HEK293 (cell line): ENCODE data around the gene CCDC51.

Experiments used
- CTCF ChIA-PET: fragments of 350-600 bp; formaldehyde crosslinking; extraction: SDS; loops from one replicate; lab custom pipeline; 2021; ENCODE audit warnings: antibody characterized with exemption; lab: Yijun Ruan, JAX
- POLR2A ChIA-PET: fragments of 300-600 bp; formaldehyde crosslinking; extraction: SDS; loops from one replicate; lab custom pipeline; 2020; ENCODE audit warnings: antibody characterized with exemption, inconsistent platforms; lab: Yijun Ruan, JAX
- H3K27ac ChIP-seq: fragments of 200-500 bp; sonication (Bioruptor generic); 2 replicates; pipeline ENCODE4 v1.5.1; 2014; ENCODE audit warnings: low read depth, low read length, control low read depth, inconsistent platforms; ENCODE audit errors: extremely low read depth
- H3K36me3 ChIP-seq, 2 experiments: fragments of 200-500 bp in 1 of 2; sonication (Bioruptor generic) in 1 of 2; 1 replicate in 1 of 2; 2 replicates in 1 of 2; pipeline ENCODE4 v1.5.1; 2014 to 2017; ENCODE audit warnings: inconsistent platforms in 2 of 2, low read length in 2 of 2; ENCODE audit not compliant: control insufficient read depth in 2 of 2, insufficient read depth in 1 of 2
- H3K4me1 ChIP-seq: fragments of 200-500 bp; sonication (Bioruptor generic); 2 replicates; pipeline ENCODE4 v1.5.1; 2014; ENCODE audit warnings: mild to moderate bottlenecking, low read length, inconsistent platforms; ENCODE audit not compliant: control insufficient read depth, insufficient read depth
- H3K4me3 ChIP-seq: 2 replicates; pipeline ENCODE4 v1.5.1; 2011; ENCODE audit warnings: low read depth, mild to moderate bottlenecking, control low read depth, low read length, moderate library complexity
- H3K9me3 ChIP-seq: fragments of 200-500 bp; sonication (Bioruptor generic); 2 replicates; pipeline ENCODE4 v1.5.1; 2014; ENCODE audit warnings: low read depth, low read length, inconsistent platforms; ENCODE audit not compliant: control insufficient read depth, insufficient read depth
- GLI4 ChIP-seq: fragments of 450-650 bp; formaldehyde crosslinking; IDR thresholded peaks from 2 replicates; pipeline ENCODE4 v1.5.1; 2016; ENCODE audit warnings: missing biosample characterization, missing genetic modification characterization
- GLIS1 ChIP-seq: fragments of 450-650 bp; formaldehyde crosslinking; IDR thresholded peaks from 2 replicates; pipeline ENCODE4 v1.5.1; 2016; ENCODE audit warnings: missing biosample characterization, missing genetic modification characterization
- KLF16 ChIP-seq: fragments of 450-650 bp; formaldehyde crosslinking; IDR thresholded peaks from 2 replicates; pipeline ENCODE4 v1.5.1; 2017; ENCODE audit warnings: missing biosample characterization, missing genetic modification characterization
- MZF1 ChIP-seq: fragments of 450-650 bp; formaldehyde crosslinking; IDR thresholded peaks from 2 replicates; pipeline ENCODE4 v1.5.1; 2017; ENCODE audit warnings: missing biosample characterization, missing genetic modification characterization, borderline replicate concordance
- OVOL3 ChIP-seq: fragments of 450-650 bp; formaldehyde crosslinking; IDR thresholded peaks from 2 replicates; pipeline ENCODE4 v1.5.1; 2016; ENCODE audit warnings: missing biosample characterization, missing genetic modification characterization
- SCRT2 ChIP-seq: fragments of 450-650 bp; formaldehyde crosslinking; IDR thresholded peaks from 2 replicates; pipeline ENCODE4 v1.5.1; 2016; ENCODE audit warnings: missing biosample characterization, missing genetic modification characterization
- TRIM28 ChIP-seq: IDR thresholded peaks from 2 replicates; pipeline ENCODE4 v1.6.1; 2011; ENCODE audit warnings: low read length, control low read depth, borderline replicate concordance
- ZNF112 ChIP-seq: fragments of 450-650 bp; formaldehyde crosslinking; IDR thresholded peaks from 2 replicates; pipeline ENCODE4 v1.5.0; 2017; ENCODE audit warnings: missing biosample characterization, missing genetic modification characterization
- ZNF184 ChIP-seq: fragments of 450-650 bp; IDR thresholded peaks from 2 replicates; pipeline ENCODE4 v1.5.1; 2018; ENCODE audit warnings: missing biosample characterization, mild to moderate bottlenecking, missing genetic modification characterization
- ZNF19 ChIP-seq: fragments of 450-650 bp; formaldehyde crosslinking; IDR thresholded peaks from 2 replicates; pipeline ENCODE4; 2016; ENCODE audit warnings: missing biosample characterization, missing genetic modification characterization, low read depth
- ZNF223 ChIP-seq: fragments of 450-650 bp; formaldehyde crosslinking; IDR thresholded peaks from 2 replicates; pipeline ENCODE4 v1.5.1; 2016; ENCODE audit warnings: missing biosample characterization, missing genetic modification characterization
- ZNF266 ChIP-seq: fragments of 450-650 bp; formaldehyde crosslinking; IDR thresholded peaks from 2 replicates; pipeline ENCODE4 v1.5.1; 2016; ENCODE audit warnings: missing biosample characterization, missing genetic modification characterization, low read depth
- ZNF362 ChIP-seq: fragments of 450-650 bp; formaldehyde crosslinking; IDR thresholded peaks from 2 replicates; pipeline ENCODE4 v1.5.1; 2016; ENCODE audit warnings: missing biosample characterization, missing genetic modification characterization
- ZNF433 ChIP-seq: fragments of 450-650 bp; formaldehyde crosslinking; IDR thresholded peaks from 2 replicates; pipeline ENCODE4 v1.5.1; 2016; ENCODE audit warnings: missing biosample characterization, missing genetic modification characterization, low read depth
- ZNF510 ChIP-seq: fragments of 450-650 bp; formaldehyde crosslinking; IDR thresholded peaks from 2 replicates; pipeline ENCODE4 v1.5.1; 2018; ENCODE audit warnings: mild to moderate bottlenecking, missing genetic modification characterization, missing biosample characterization; ENCODE audit not compliant: insufficient replicate concordance
- ZNF518A ChIP-seq: fragments of 450-650 bp; formaldehyde crosslinking; conservative IDR thresholded peaks from 2 replicates; pipeline ENCODE4 v1.5.1; 2016; ENCODE audit warnings: low read depth, missing biosample characterization, missing genetic modification characterization
- ZNF521 ChIP-seq: fragments of 450-650 bp; formaldehyde crosslinking; IDR thresholded peaks from 2 replicates; pipeline ENCODE4 v1.5.1; 2017; ENCODE audit warnings: missing biosample characterization, mild to moderate bottlenecking, missing genetic modification characterization
- ZNF544 ChIP-seq: fragments of 450-650 bp; formaldehyde crosslinking; IDR thresholded peaks from 2 replicates; pipeline ENCODE4 v1.5.0; 2017; ENCODE audit warnings: missing biosample characterization, missing genetic modification characterization
- ZNF621 ChIP-seq: fragments of 450-650 bp; formaldehyde crosslinking; IDR thresholded peaks from 2 replicates; pipeline ENCODE4 v1.5.1; 2017; ENCODE audit warnings: missing biosample characterization, missing genetic modification characterization
- ZNF623 ChIP-seq: fragments of 450-650 bp; formaldehyde crosslinking; IDR thresholded peaks from 2 replicates; pipeline ENCODE4 v1.5.1; 2016; ENCODE audit warnings: missing biosample characterization, missing genetic modification characterization
- ZNF629 ChIP-seq: fragments of 450-650 bp; formaldehyde crosslinking; IDR thresholded peaks from 2 replicates; pipeline ENCODE4 v1.5.1; 2017; ENCODE audit warnings: missing biosample characterization, missing genetic modification characterization
- ZNF747 ChIP-seq: fragments of 450-650 bp; formaldehyde crosslinking; IDR thresholded peaks from 2 replicates; pipeline ENCODE4 v1.5.1; 2016; ENCODE audit warnings: missing biosample characterization, missing genetic modification characterization
- ZNF776 ChIP-seq: fragments of 450-650 bp; formaldehyde crosslinking; IDR thresholded peaks from 2 replicates; pipeline ENCODE4 v1.5.0; 2017; ENCODE audit warnings: missing biosample characterization, missing genetic modification characterization, borderline replicate concordance
- ZSCAN18 ChIP-seq: fragments of 450-650 bp; formaldehyde crosslinking; IDR thresholded peaks from 2 replicates; pipeline ENCODE4 v1.5.1; 2016; ENCODE audit warnings: missing biosample characterization, missing genetic modification characterization
- ZSCAN23 ChIP-seq: fragments of 450-650 bp; formaldehyde crosslinking; IDR thresholded peaks from 2 replicates; pipeline ENCODE4 v1.5.1; 2016; ENCODE audit warnings: missing biosample characterization, missing genetic modification characterization
- ZXDB ChIP-seq: fragments of 450-650 bp; formaldehyde crosslinking; IDR thresholded peaks from 2 replicates; pipeline ENCODE4 v1.5.1; 2016; ENCODE audit warnings: missing biosample characterization, missing genetic modification characterization

The CCDC51 gene

GRCh38 chr3:48394391-48394790, 45.5 kb downstream of the CCDC51 start:
- no peaks in the 10 kb centered on the region for H3K36me3 ChIP-seq
- H3K4me3 ChIP-seq = no peak overlapping the region
- no peak overlapping the region for H3K27ac ChIP-seq
- POLR2A ChIA-PET = no interaction called here
- H3K9me3 ChIP-seq = no peaks in the 10 kb centered on the region
- H3K4me1 ChIP-seq = no peaks in the 10 kb centered on the region
- CTCF ChIA-PET = interaction anchor here (1.2 kb wide), 1 partner anchor 42 kb away, joined by 6 read pairs; no protein-coding TSS in a partner anchor
- TF ChIP-seq ZNF747 (tag by site-specific recombination) (no peak), TRIM28 (no peak), ZNF521 (tag by site-specific recombination) (no peak), ZSCAN23 (tag by site-specific recombination) (no peak), ZSCAN18 (tag by site-specific recombination) (no peak), ZNF362 (tag by site-specific recombination) (no peak), OVOL3 (no peak), KLF16 (tag by site-specific recombination) (no peak), ZNF623 (tag by site-specific recombination) (no peak), ZNF510 (tag by site-specific recombination) (no peak), ZNF223 (tag by site-specific recombination) (no peak), ZNF184 (tag by site-specific recombination) (no peak), ZNF266 (no peak), SCRT2 (tag by site-specific recombination) (no peak), ZNF433 (no peak), ZNF544 (tag by site-specific recombination) (no peak), ZNF776 (tag by site-specific recombination) (no peak)

GRCh38 chr3:48388966-48389365, 51.0 kb downstream of the CCDC51 start:
- ChIA-PET POLR2A (no interaction called here), CTCF (interaction anchor here (0.7 to 1.3 kb wide), 4 partner anchors 12 to 246 kb away, joined by 3 to 5 read pairs (median 4); partner anchors contain the start of gene SLC26A6)
- Histone ChIP-seq H3K36me3 (no peaks in the 10 kb centered on the region), H3K27ac (no peak overlapping the region), H3K9me3 (no peaks in the 10 kb centered on the region), H3K4me3 (no peak overlapping the region), H3K4me1 (no peaks in the 10 kb centered on the region)
- no peak for TF ChIP-seq MZF1 (tag by site-specific recombination)
- no peak for TF ChIP-seq ZNF621 (tag by site-specific recombination)
- no peak for TF ChIP-seq GLIS1 (tag by site-specific recombination)
- TF ChIP-seq ZNF19 (tag by site-specific recombination) = no peak
- no peak for TF ChIP-seq OVOL3
- no peak for TF ChIP-seq ZNF629
- no peak for TF ChIP-seq ZNF112
- no peak for TF ChIP-seq GLI4 (tag by site-specific recombination)
- no peak for TF ChIP-seq ZXDB (tag by site-specific recombination)
- no peak for TF ChIP-seq ZNF518A (tag by site-specific recombination)
